GM18873 (cell line): ENCODE data around the gene TPX2.

Experiments
- ATAC-seq: cut with Tn5 transposase; IDR thresholded peaks from one replicate; pipeline ENCODE4 v1.9.1; 2021; ENCODE audit warnings: mild to moderate bottlenecking, moderate library complexity, moderate number of reproducible peaks; ENCODE audit not compliant: unreplicated experiment, low FRiP score

TPX2 gene

GRCh38 chr20:31738729-31739549 is at the start of gene TPX2:
TPX2 (plus strand) TSS chr20:31739290; CDS start chr20:31757477, 18,187 bp downstream.
- peak; percentile 94 for ATAC-seq

- ATAC-seq = no peak
Measured at GRCh38 chr20:31690124-31690666, 48.9 kb upstream of the TPX2 start.

- no peak for ATAC-seq
Measured at GRCh38 chr20:31691646-31692275, 47.3 kb upstream of the TPX2 start.

GRCh38 chr20:31693402-31693801 is 45.7 kb upstream of the TPX2 start:
- no peak for ATAC-seq

- ATAC-seq = no peak
Measured at GRCh38 chr20:31693987-31694661, 45.0 kb upstream of the TPX2 start.

GRCh38 chr20:31694842-31695593 is 44.1 kb upstream of the TPX2 start:
- ATAC-seq = no peak

GRCh38 chr20:31695849-31696804 is 43.0 kb upstream of the TPX2 start:
- ATAC-seq = no peak

GRCh38 chr20:31698243-31698802 is 40.8 kb upstream of the TPX2 start:
- no peak for ATAC-seq

- peak; percentile 93 for ATAC-seq
Measured at GRCh38 chr20:31698803-31699718, 40.0 kb upstream of the TPX2 start.

GRCh38 chr20:31699801-31700728 is 39.0 kb upstream of the TPX2 start:
- no peak for ATAC-seq

- ATAC-seq = no peak
Measured at GRCh38 chr20:31700747-31701146, 38.3 kb upstream of the TPX2 start.

- ATAC-seq = no peak
Measured at GRCh38 chr20:31701591-31701990, 37.5 kb upstream of the TPX2 start.

- no peak for ATAC-seq
Measured at GRCh38 chr20:31704225-31705119, 34.6 kb upstream of the TPX2 start.

GRCh38 chr20:31705191-31705590 is 33.9 kb upstream of the TPX2 start:
- no peak for ATAC-seq

GRCh38 chr20:31705598-31706597 is 33.2 kb upstream of the TPX2 start:
- peak; percentile 89 for ATAC-seq
